ENCODE measurements around the gene GLIS1.

DNA sequence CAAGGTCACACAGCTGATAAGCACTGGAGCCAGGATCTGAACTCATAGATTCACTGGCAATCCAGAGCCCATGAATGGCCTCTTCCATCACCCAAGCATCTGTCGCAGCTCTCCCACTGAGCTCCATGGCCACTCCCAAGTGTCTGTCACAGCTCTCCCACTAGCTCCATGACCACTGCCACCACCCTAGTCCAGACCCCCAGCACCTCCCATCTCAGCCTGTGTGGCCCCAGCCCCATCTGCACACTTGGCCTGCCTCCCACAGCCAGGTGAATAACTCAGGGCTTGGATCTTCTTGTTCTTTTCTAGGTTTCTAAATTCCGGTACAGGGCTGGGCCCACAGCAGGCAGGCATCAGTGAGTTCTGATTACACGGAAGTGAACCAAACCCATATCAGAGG lies 76.0 kb downstream of the GLIS1 start:
- TF ChIP-seq POLR2A (IDR thresholded peaks at IDR 0.05): no peak
- TF ChIP-seq, protein P1, sequence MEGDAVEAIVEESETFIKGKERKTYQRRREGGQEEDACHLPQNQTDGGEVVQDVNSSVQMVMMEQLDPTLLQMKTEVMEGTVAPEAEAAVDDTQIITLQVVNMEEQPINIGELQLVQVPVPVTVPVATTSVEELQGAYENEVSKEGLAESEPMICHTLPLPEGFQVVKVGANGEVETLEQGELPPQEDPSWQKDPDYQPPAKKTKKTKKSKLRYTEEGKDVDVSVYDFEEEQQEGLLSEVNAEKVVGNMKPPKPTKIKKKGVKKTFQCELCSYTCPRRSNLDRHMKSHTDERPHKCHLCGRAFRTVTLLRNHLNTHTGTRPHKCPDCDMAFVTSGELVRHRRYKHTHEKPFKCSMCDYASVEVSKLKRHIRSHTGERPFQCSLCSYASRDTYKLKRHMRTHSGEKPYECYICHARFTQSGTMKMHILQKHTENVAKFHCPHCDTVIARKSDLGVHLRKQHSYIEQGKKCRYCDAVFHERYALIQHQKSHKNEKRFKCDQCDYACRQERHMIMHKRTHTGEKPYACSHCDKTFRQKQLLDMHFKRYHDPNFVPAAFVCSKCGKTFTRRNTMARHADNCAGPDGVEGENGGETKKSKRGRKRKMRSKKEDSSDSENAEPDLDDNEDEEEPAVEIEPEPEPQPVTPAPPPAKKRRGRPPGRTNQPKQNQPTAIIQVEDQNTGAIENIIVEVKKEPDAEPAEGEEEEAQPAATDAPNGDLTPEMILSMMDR (IDR thresholded peaks at IDR 0.05): no peak
- no peak for TF ChIP-seq EP300 (IDR thresholded peaks at IDR 0.05)

Data from stomach (tissue), 4 donors.